Inflammatory macrophage (primary cell): Measurements from ENCODE around the gene FRMD4A.
"Not testable (repeated sequence)": the region's sequence is repeated elsewhere in the genome, so short reads cannot be mapped to it uniquely, and the experiment has no call there.

Experiments used
- DNase-seq, 2 donors: peaks; one replicate each; pipeline ENCODE4 v3.0.0-alpha.2; 2020 to 2022

The FRMD4A gene

GRCh38 chr10:14238659-14239058 lies 92.1 kb downstream of the FRMD4A start:
- not testable (repeated sequence) for DNase-seq

GRCh38 chr10:14236341-14236740 lies 94.4 kb downstream of the FRMD4A start:
- DNase-seq: no peak

GRCh38 chr10:14235566-14236195 lies 95.0 kb downstream of the FRMD4A start:
- no peak for DNase-seq

- no peak for DNase-seq
These were observed 97.2 kb downstream of the FRMD4A start for GRCh38 chr10:14233566-14233965.

- not testable (repeated sequence) for DNase-seq
These were observed 101.9 kb downstream of the FRMD4A start for GRCh38 chr10:14228798-14229197.

GRCh38 chr10:14225379-14225778 lies 105.3 kb downstream of the FRMD4A start:
- no peak for DNase-seq

GRCh38 chr10:14220026-14220425 lies 110.7 kb downstream of the FRMD4A start:
- no peak for DNase-seq

GRCh38 chr10:14219411-14219810 lies 111.3 kb downstream of the FRMD4A start:
- no peak for DNase-seq

- DNase-seq: no peak
These were observed 115.1 kb downstream of the FRMD4A start for GRCh38 chr10:14215641-14216040.

- DNase-seq: not testable (repeated sequence)
These were observed 117.0 kb downstream of the FRMD4A start for GRCh38 chr10:14213703-14214102.

GRCh38 chr10:14211610-14212009 lies 119.1 kb downstream of the FRMD4A start:
- DNase-seq: no peak

- no peak for DNase-seq
These were observed 122.5 kb downstream of the FRMD4A start for GRCh38 chr10:14208231-14208630.

- no peak for DNase-seq
These were observed 125.5 kb downstream of the FRMD4A start for GRCh38 chr10:14205233-14205632.

- DNase-seq: peak in 1 of 2 donors; percentile 5
These were observed 129.8 kb downstream of the FRMD4A start for GRCh38 chr10:14200698-14201544.

GRCh38 chr10:14199098-14199497 lies 131.6 kb downstream of the FRMD4A start:
- not testable (repeated sequence) for DNase-seq

- DNase-seq: no peak
These were observed 132.6 kb downstream of the FRMD4A start for GRCh38 chr10:14198078-14198477.

- DNase-seq: no peak
These were observed 134.6 kb downstream of the FRMD4A start for GRCh38 chr10:14196113-14196512.

- no peak for DNase-seq
These were observed 135.3 kb downstream of the FRMD4A start for GRCh38 chr10:14195433-14195832.

GRCh38 chr10:14192746-14193145 lies 138.0 kb downstream of the FRMD4A start:
- no peak for DNase-seq

- no peak for DNase-seq
These were observed 138.9 kb downstream of the FRMD4A start for GRCh38 chr10:14191871-14192270.

GRCh38 chr10:14191407-14191806 lies 139.3 kb downstream of the FRMD4A start:
- no peak for DNase-seq

- DNase-seq: no peak
These were observed 140.0 kb downstream of the FRMD4A start for GRCh38 chr10:14190702-14191101.

- no peak for DNase-seq
These were observed 144.5 kb downstream of the FRMD4A start for GRCh38 chr10:14186245-14186644.
